Measurements from ENCODE around the gene DGKB.

Gene DGKB

DNA sequence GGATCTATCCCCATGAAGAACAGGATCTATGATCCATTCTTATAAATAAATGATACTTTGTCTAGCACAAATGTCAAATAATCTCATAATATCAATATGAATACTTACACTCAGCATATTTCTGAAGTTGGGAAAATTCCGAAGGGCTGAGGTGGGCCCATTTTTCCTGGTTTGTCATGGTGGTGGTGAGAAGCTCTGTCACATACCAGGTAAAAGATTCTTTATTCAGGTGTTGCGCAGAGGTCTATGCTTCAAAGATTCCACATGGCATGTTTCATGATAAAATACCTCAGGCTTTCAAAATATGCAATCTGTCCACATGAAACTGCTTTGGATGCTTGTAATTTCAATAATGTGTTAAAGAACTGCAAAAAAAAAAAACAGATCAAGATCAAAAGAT is 61.5 kb downstream of the DGKB start:
- TF ChIP-seq, protein P1, sequence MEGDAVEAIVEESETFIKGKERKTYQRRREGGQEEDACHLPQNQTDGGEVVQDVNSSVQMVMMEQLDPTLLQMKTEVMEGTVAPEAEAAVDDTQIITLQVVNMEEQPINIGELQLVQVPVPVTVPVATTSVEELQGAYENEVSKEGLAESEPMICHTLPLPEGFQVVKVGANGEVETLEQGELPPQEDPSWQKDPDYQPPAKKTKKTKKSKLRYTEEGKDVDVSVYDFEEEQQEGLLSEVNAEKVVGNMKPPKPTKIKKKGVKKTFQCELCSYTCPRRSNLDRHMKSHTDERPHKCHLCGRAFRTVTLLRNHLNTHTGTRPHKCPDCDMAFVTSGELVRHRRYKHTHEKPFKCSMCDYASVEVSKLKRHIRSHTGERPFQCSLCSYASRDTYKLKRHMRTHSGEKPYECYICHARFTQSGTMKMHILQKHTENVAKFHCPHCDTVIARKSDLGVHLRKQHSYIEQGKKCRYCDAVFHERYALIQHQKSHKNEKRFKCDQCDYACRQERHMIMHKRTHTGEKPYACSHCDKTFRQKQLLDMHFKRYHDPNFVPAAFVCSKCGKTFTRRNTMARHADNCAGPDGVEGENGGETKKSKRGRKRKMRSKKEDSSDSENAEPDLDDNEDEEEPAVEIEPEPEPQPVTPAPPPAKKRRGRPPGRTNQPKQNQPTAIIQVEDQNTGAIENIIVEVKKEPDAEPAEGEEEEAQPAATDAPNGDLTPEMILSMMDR (IDR thresholded peaks at IDR 0.05) = no peak
- no peak overlapping the region for H3K27ac ChIP-seq
- no peak for DNase-seq (ENCODE audit: low spot score)
- no peak overlapping the region for H3K4me3 ChIP-seq

- H3K27ac ChIP-seq = no peak overlapping the region
- TF ChIP-seq, protein P1 (IDR thresholded peaks at IDR 0.05) = no peak
- no peak for DNase-seq (ENCODE audit: low spot score)
- no peak overlapping the region for H3K4me3 ChIP-seq
Observed at GRCh38 chr7:14839307-14839706, 63.2 kb downstream of the DGKB start.

DNA sequence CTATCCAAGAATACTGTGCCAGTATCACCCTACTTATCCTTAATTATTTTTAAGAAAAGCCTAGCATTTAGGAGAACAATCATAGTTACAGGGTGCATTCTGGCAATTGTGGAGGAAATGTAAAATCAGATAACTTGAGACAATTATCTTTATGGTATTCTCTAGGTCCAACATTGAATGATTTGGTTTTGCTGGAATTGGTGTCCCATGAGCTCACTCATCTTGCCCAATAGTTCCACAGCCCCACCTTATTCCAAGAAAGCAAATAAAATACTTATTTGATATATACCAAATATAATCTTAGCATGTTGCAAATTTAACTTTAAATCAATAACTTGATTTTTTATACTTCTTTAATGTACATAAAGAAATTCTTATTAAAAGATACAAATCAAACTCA is 65.3 kb downstream of the DGKB start:
- no peak for DNase-seq (ENCODE audit: low spot score)
- Histone ChIP-seq H3K4me3 (no peak overlapping the region), H3K27ac (no peak overlapping the region)
- TF ChIP-seq, protein P1 (IDR thresholded peaks at IDR 0.05) = no peak

GRCh38 chr7:14836571-14837189 is 65.9 kb downstream of the DGKB start:
- Histone ChIP-seq H3K4me3 (no peak overlapping the region), H3K27ac (no peak overlapping the region)
- DNase-seq (ENCODE audit: low spot score) = no peak
- TF ChIP-seq, protein P1 (IDR thresholded peaks at IDR 0.05) = no peak

DNA sequence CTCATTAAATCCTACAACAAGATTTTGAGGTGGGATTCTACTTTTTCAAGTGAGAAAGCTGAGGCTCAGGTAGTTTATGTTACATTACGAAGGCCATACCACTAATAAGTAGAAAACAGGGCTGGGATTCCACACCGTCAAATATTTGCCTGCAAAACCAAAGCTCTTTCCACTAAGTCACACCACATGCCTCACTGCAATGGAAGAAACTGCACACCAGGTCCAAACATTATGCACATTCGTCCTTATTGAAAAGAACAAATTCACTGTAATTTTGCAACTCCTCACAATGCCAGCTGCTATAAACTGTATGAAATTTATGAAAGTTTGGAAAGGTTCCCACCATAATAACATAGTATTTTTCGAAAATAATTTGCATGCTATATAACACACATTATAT is 66.5 kb downstream of the DGKB start:
- DNase-seq (ENCODE audit: low spot score) = no peak
- TF ChIP-seq, protein P1 (IDR thresholded peaks at IDR 0.05) = no peak
- Histone ChIP-seq H3K27ac (no peak overlapping the region), H3K4me3 (no peak overlapping the region)

- Histone ChIP-seq H3K27ac (no peak overlapping the region), H3K4me3 (no peak overlapping the region)
- TF ChIP-seq, protein P1 (IDR thresholded peaks at IDR 0.05) = no peak
- no peak for DNase-seq (ENCODE audit: low spot score)
Observed at GRCh38 chr7:14835384-14835783, 67.2 kb downstream of the DGKB start.

DNA sequence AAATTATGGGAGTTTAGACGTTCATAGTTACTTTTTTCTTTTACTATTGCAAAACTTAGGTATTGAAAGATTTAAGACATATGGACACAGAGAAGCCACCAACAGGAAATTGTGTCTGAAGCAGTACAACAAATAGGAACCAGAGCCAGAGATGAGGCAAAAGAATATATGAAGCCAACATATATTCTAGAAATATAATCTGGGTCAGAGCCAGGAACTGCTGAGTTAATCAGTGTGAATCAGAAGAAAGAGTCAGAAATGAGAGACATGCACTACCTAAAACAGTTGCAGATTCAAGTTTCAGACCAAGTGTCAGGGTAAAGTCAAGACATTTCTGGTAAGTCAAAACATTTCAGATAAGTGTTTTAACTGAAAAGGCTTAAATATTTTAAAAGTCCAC is 67.7 kb downstream of the DGKB start:
- DNase-seq (ENCODE audit: low spot score) = no peak
- Histone ChIP-seq H3K4me3 (no peak overlapping the region), H3K27ac (no peak overlapping the region)
- TF ChIP-seq, protein P1 (IDR thresholded peaks at IDR 0.05) = no peak
